NB4 (cell line): ENCODE data around the gene DLG1.

Experiments used
- CTCF ChIP-seq: IDR thresholded peaks from one replicate; pipeline ENCODE4 v1.5.1; 2012; ENCODE audit warnings: low read depth, low read length
- MAX ChIP-seq: IDR thresholded peaks from 2 replicates; pipeline ENCODE4 v1.6.1; 2011; ENCODE audit warnings: low read depth, low read length
- POLR2A ChIP-seq: IDR thresholded peaks from 2 replicates; pipeline ENCODE4 v1.6.1; 2011; ENCODE audit warnings: mild to moderate bottlenecking; ENCODE audit not compliant: insufficient read length; ENCODE audit errors: extremely low read depth

- TF ChIP-seq CTCF (no peak), POLR2A (no peak), MAX (no peak)
Observed at GRCh38 chr3:197204736-197205135, 93.7 kb downstream of the DLG1 start.
